Type B pancreatic cell (in vitro differentiated cells): ENCODE data around the gene QKI. TPM values are rescaled to one million over a fixed set of nuclear protein-coding genes. Genes with fewer than 3 reads are reported as not detected.

Experiments used
- DNase-seq: peaks from one replicate; pipeline ENCODE4 v3.0.0; 2021; ENCODE audit warnings: mixed read lengths; ENCODE audit not compliant: unreplicated experiment; ENCODE audit errors: extremely low spot score
- H3K27ac Mint-ChIP-seq: 2 replicates; pipeline ENCODE4 v1.8.0; 2021; ENCODE audit warnings: mild to moderate bottlenecking, mixed read lengths
- H3K27me3 Mint-ChIP-seq: 2 replicates; pipeline ENCODE4 v1.8.0; 2021; ENCODE audit warnings: mixed read lengths
- H3K36me3 Mint-ChIP-seq: 2 replicates; pipeline ENCODE4 v1.8.0; 2021; ENCODE audit warnings: mixed read lengths
- H3K4me1 Mint-ChIP-seq: one replicate; pipeline ENCODE4 v1.8.0; 2021; ENCODE audit warnings: mixed read lengths; ENCODE audit not compliant: unreplicated experiment
- H3K4me3 Mint-ChIP-seq: 2 replicates; pipeline ENCODE4 v1.8.0; 2021; ENCODE audit warnings: mild to moderate bottlenecking, mixed read lengths
- H3K9me3 Mint-ChIP-seq: 2 replicates; pipeline ENCODE4 v1.8.0; 2021; ENCODE audit warnings: mixed read lengths
- total RNA-seq: library from RNA; stranded (reverse); gene quantifications from 2 replicates; pipeline ENCODE4 v1.2.1, GENCODE V29; 2021; ENCODE audit warnings: low replicate concordance
- TF ChIP-seq, protein P1 (sequence below): fragments of 200-600 bp; sonication (generic); conservative IDR thresholded peaks from 2 replicates; pipeline ENCODE4 v1.5.0; 2021; ENCODE audit warnings: antibody characterized with exemption, mild to moderate bottlenecking

The QKI gene
- total RNA-seq, 1 donor from 2014 or later = 150 TPM

DNA sequence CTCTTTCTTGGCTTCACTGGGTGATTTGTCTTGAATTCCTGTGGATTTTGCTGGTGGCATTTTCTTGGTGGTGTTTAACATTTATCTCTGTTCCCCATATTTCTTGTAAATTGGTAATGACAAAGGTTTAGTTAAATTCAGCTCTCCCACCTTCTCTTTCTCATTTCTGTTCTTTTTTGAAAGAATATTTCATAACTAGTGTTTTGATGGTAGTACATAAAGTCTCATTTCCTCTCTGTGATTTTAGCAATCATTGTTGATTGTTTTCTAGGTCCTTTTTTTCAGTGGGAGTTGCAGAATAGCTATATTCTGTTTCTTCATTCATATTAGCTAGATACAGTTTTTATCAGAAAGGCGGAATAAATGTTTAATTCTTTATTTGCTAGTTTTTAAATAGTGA is 73.1 kb downstream of the QKI start:
- Mint-ChIP-seq H3K4me1 (peaks cover 30% of the 10 kb centered on the region), H3K4me3 (no peak overlapping the region), H3K27me3 (no peaks in the 10 kb centered on the region), H3K36me3 (peaks cover 10% of the 10 kb centered on the region), H3K9me3 (no peaks in the 10 kb centered on the region), H3K27ac (no peak overlapping the region)
- no peak for DNase-seq
- TF ChIP-seq, protein P1, sequence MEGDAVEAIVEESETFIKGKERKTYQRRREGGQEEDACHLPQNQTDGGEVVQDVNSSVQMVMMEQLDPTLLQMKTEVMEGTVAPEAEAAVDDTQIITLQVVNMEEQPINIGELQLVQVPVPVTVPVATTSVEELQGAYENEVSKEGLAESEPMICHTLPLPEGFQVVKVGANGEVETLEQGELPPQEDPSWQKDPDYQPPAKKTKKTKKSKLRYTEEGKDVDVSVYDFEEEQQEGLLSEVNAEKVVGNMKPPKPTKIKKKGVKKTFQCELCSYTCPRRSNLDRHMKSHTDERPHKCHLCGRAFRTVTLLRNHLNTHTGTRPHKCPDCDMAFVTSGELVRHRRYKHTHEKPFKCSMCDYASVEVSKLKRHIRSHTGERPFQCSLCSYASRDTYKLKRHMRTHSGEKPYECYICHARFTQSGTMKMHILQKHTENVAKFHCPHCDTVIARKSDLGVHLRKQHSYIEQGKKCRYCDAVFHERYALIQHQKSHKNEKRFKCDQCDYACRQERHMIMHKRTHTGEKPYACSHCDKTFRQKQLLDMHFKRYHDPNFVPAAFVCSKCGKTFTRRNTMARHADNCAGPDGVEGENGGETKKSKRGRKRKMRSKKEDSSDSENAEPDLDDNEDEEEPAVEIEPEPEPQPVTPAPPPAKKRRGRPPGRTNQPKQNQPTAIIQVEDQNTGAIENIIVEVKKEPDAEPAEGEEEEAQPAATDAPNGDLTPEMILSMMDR = no peak

- Mint-ChIP-seq H3K4me3 (no peak overlapping the region), H3K36me3 (peaks cover 6% of the 10 kb centered on the region), H3K4me1 (peaks cover 30% of the 10 kb centered on the region), H3K27ac (no peak overlapping the region), H3K27me3 (no peaks in the 10 kb centered on the region), H3K9me3 (no peaks in the 10 kb centered on the region)
- TF ChIP-seq, protein P1 = no peak
- DNase-seq = no peak
These were observed 75.1 kb downstream of the QKI start for GRCh38 chr6:163489584-163489983.

GRCh38 chr6:163490826-163491577 is 76.5 kb downstream of the QKI start:
- no peaks in the 10 kb centered on the region for H3K27me3 Mint-ChIP-seq
- no peak overlapping the region for H3K4me3 Mint-ChIP-seq
- peaks cover 30% of the 10 kb centered on the region for H3K4me1 Mint-ChIP-seq
- DNase-seq = no peak
- peak overlapping the region; percentile 91 for H3K27ac Mint-ChIP-seq
- peaks cover 7% of the 10 kb centered on the region for H3K36me3 Mint-ChIP-seq
- no peaks in the 10 kb centered on the region for H3K9me3 Mint-ChIP-seq
- TF ChIP-seq, protein P1 = no peak

DNA sequence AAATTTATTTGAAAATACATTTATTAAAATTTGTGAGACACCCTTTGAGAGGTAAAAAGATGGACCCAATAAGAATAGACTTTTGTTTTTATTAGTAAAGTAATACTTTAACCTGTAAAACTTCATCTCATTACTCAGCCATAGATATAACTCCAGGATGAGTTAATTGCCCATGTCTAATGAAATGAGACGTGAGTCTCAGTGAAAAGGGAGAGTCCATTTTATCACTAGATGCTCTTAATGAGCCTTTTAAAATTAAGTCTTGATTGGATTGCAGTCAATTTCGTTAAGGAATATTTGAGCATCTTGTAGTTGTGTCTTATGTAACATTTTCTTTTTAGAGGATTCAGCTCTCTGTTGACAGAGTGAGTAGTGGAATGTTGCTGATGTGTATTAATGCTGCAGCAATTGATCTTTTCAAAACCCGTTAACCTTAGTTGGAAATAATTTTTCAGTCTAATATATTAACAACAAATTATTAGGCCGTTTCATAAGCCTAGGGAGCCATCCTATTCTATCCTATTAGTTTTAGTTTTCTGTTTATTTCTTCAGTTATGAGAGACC is 77.3 kb downstream of the QKI start:
- no peak overlapping the region for H3K27ac Mint-ChIP-seq
- DNase-seq = no peak
- H3K4me1 Mint-ChIP-seq = peaks cover 30% of the 10 kb centered on the region
- H3K4me3 Mint-ChIP-seq = no peak overlapping the region
- H3K27me3 Mint-ChIP-seq = no peaks in the 10 kb centered on the region
- H3K9me3 Mint-ChIP-seq = no peaks in the 10 kb centered on the region
- H3K36me3 Mint-ChIP-seq = peaks cover 4% of the 10 kb centered on the region
- TF ChIP-seq, protein P1 = no peak

GRCh38 chr6:163494279-163494727 is 79.8 kb downstream of the QKI start:
- TF ChIP-seq, protein P1 = no peak
- Mint-ChIP-seq H3K27ac (no peak overlapping the region), H3K27me3 (no peaks in the 10 kb centered on the region), H3K4me1 (peaks cover 17% of the 10 kb centered on the region), H3K9me3 (peaks cover 6% of the 10 kb centered on the region), H3K36me3 (peaks cover 4% of the 10 kb centered on the region), H3K4me3 (no peak overlapping the region)
- no peak for DNase-seq
